Stimulated activated CD8-positive, alpha-beta memory T cell treated with anti-CD3 and anti-CD28 coated beads, Interleukin-12 subunit alpha, Interleukin-12 subunit beta, amount 100 ng/mL, for 24 hours (primary cell): ENCODE results near the gene FKBP8.
A peak's percentile ranks its signal among the peaks of the same experiment; 100 is the strongest.

Experiments used
- DNase-seq: peaks from one replicate; pipeline ENCODE4 v3.0.0-alpha.2; 2020; ENCODE audit errors: extremely low read depth

FKBP8 gene

DNA sequence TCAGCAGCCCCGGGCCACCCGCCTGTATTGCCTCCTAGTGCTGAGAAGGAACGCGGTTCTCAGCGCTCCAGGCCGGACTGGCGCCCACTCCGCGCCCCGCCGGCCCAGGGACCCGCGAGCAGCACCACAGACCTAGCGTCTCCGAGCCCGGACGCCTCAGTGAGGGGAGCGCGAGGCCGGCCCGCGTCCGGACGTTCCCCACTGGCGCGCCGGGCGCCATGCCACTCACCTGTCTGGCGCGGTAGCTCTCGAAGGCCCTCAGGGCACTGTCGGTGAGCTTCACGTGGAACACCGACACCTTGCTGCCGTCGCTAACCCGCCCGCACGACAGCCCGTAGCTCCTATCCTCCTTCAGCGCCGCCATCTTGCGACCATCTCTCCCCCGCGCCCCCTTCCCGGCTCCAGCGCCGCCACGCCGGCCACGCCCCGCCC lies 21.7 kb downstream of the FKBP8 start, which contains the start of gene ELL:
ELL (minus strand) TSS at position 379 of the 432 bp plus-strand sequence; CDS start at position 364, 15 bp downstream.
- DNase-seq = no peak

DNA sequence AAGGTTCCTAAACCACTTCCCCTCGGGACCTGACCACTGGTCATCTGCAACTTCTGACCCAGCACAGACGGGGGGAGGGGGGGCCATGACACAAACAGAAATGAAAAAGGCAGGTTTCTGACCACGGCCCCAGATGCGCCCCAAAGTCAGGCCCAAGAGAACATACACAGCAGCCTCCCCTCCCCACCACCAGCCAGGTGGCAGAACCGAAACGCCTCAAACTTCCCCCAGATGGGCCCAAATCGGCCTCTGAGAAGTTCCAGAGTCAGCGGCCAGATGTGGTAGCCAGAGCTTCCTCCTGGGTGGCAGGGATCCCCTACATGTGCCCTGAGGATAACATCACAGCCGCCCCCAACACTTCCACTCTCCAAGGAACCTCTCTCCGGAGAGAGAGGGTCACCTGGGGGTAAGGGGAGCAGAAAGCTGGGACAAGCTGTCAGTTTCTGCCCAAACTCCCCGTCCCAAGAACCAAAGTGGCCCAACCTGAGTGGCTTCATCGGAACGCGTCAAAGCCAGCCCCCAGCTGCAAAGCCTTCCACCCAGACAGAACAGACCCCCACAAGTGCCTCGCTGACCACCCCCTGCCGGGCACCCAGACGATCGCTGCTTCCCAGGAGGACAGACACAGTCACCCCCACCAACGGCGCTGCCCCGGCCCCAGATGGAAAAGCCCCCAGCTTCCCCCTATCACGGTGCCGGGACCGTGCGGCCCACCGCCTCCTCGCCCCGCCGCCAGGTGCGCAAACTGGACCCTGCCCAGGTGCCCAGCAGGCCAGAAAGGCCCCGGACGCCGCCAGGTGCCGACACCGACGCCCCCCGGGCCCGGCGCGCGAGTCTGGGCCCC lies 22.3 kb downstream of the FKBP8 start:
- no peak for DNase-seq

GRCh38 chr19:18519962-18520847 lies 23.2 kb downstream of the FKBP8 start:
- DNase-seq = peak; percentile 33

- no peak for DNase-seq
Measured at GRCh38 chr19:18518639-18519038, 24.7 kb downstream of the FKBP8 start.

DNA sequence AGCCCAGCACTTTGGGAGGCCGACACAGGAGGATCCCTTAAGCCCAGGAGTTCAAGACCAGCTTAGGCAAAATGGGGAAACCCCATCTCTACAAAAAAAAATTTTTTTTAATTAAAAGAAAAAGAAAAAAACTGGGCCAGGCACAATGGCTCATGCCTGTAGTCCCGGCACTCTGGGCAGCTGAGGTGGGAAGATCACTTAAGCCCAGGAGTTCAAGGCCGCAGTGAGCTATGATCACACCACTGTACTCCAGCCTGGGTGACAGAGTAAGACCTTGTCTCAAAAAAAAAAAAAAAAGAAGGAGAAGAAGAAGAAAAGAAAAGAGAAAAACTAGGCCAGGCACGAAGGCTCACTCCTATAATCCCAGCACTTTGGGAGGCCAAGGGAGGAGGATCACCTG lies 25.8 kb downstream of the FKBP8 start:
- no peak for DNase-seq

DNA sequence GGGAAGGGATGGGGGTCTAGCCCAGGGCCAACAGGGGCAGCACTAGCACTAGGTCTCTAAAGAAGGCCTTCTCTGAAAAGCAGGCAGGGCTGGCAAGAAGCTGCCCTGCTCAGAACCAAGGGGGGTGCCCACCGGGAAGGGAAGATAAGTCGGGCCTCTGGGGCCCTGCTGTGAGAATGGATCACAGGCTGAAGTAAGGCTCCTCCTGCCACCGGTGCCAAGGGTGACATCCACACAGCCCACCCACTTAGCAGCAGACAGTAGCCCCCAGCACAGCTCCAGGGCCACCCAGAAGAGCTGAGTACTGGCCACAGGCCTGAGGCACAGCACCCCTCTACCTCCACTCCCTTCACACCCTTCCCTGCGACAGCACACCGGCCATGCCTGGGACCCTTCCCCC lies 27.4 kb downstream of the FKBP8 start:
- DNase-seq = no peak

GRCh38 chr19:18514800-18515682 lies 28.3 kb downstream of the FKBP8 start:
- DNase-seq = no peak

DNA sequence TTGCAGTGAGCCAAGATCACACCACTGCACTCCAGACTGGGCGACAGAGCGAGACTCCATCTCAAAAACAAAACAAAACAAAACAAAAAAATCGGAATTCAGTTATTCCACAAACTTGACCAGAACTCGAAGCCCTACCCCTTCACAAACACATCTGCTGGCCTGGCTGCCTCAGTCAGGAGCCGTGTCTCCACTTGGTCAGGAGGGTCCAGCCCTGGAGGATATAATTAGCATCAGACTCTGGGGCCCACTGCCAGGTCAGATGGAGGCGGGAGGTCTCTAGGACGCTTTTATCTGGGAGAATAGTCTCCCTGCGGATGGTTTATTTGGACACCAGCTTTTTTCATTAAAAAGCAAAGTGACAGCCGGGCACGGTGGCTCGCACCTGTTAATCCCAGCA lies 29.5 kb downstream of the FKBP8 start:
- no peak for DNase-seq

DNA sequence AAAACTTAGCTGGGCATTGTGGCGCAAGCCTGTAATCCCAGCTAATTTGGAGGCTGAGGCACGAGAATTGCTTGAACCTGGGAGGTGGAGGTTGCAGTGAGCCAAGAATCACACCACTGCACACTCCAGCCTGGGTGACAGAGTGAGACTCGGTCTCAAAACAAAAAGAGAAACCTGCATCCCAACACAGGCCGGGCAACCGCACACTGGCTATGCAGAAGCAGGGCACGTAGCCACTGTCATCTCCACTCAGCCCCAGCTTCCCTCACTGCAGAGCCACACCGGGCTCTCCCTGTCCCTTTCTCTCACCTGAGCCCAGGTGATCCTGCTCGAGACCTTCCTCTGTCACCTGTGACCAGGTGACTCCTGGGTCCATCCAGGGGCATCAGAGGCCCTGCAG lies 33.2 kb downstream of the FKBP8 start:
- no peak for DNase-seq

DNA sequence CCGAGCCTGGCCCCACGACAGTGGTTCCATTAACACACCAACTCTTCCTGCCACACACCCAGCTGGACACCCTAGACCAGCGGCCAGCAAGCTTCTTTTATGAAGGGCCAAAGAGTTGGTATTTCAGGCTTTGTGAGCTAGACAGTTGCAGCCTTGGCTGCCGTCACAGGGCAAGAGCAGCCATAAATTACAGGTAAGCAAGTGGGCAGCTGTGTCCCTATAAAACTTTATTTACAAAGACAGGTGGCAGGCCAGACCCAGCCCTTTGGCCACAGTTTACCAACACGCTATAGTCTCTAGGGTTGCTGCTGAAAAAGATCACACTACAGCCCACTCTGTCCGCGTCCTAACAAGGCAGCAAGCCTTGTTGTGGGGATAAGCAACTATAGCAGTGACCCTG lies 34.8 kb downstream of the FKBP8 start:
- no peak for DNase-seq

DNA sequence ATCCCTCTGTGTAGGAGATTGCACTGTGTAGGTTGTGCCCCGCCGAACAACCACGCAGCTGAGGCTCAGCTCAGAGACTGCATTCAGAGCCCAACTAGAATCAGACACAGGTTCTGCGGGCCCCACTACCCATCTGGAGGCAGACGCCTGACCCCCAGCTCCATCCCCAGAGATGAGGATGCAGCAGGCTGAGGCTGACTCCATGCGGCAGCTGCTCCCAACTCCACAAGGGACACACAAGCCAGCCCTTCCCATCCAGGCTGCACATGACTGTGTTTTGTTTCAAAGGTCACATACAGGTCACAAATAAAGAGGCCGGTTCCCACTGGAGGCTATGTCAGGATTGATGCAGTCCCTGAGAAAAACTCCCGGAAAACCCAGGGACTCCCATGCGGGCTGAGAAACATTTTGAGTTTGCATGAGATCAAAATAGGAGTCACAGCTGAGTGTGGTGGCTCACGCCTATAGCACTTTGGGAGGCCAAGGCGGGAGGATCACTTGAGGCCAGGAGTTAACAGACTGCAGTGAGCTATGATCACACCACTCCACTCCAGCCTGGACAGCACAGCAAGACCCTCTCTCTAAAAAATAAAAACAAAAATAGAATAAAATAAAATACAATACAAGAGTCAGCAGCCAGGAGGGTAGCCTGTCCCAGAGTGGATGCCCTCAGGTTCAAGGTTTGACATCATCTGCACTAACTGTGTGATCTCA lies 35.5 kb downstream of the FKBP8 start:
- DNase-seq = no peak

DNA sequence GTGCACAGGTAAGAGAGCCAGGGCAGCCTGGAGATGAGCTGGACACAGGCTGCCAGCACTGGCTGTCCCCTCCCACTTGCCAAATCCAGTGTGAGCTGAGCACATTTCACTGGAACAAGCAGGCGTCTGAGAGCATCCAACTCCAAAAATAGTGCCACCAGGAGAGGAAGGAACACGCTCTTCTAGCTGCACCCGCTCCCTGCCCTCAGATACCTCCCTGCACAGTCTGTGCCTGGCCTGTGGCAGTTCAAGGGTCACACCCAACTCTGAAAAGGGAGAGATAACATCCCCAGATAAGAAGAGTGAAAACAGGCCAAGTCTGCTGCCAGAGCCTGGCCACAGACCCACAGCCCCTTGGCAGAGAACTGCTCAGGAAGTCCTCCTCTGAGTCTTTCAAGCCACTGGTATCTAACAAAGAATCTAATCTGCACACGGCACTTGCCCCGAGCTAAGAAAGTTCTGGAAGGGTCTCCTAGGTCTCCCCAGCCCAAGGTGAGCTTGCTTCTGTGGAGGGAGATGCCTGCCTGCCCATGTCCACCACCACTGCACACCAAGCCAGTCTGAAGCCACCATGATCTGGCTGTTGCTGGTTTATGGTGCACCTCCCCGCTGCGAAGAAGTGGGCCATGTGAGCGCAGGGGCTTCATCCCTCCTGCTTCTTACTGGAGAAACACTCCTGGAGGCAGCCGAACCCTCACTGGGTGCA lies 36.2 kb downstream of the FKBP8 start:
- no peak for DNase-seq

GRCh38 chr19:18506101-18506930 lies 37.1 kb downstream of the FKBP8 start:
- no peak for DNase-seq

- no peak for DNase-seq
Measured at GRCh38 chr19:18504886-18505610, 38.3 kb downstream of the FKBP8 start.

DNA sequence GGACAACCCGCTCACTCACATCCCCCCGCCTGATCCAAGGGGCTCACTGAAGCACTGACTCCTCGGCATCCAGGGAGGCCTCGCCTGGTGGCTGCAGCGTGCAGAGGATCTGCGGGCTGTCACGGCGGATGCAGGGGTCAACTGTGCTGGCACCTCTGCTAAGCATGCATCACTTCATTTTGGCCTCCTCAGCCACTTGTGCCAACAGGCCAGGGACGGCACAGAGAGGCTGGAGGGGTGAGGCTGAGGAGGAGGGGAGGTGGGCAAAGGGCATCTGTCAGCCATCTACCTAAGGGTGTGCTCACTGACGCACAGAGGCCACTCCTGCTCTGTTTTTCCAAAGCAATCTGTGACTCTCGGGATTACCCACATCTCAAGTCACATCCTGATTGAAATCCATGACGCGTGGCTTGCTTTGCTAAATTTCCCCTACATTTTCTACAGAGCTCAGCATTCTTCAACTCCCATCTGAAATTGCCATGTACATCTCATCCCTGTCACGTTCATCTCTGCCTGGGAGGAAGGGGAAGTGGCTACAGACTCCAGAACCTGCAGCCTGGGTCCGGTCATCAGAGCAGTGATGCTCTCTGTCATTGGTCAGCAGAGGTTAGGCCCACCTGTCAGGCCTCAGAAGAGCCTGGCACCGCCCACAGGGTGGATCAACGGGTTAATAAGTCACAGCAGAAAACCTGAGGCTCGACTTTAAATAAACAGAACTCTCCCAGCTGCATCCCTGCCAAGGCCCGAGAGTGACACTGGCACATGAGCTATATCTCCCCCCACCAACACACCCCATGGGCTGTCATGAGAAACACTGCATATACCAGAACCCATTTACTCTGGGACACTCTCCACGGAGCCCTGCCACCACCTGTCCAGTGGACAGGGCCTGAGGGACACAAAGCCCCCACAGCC lies 39.1 kb downstream of the FKBP8 start:
- no peak for DNase-seq

DNA sequence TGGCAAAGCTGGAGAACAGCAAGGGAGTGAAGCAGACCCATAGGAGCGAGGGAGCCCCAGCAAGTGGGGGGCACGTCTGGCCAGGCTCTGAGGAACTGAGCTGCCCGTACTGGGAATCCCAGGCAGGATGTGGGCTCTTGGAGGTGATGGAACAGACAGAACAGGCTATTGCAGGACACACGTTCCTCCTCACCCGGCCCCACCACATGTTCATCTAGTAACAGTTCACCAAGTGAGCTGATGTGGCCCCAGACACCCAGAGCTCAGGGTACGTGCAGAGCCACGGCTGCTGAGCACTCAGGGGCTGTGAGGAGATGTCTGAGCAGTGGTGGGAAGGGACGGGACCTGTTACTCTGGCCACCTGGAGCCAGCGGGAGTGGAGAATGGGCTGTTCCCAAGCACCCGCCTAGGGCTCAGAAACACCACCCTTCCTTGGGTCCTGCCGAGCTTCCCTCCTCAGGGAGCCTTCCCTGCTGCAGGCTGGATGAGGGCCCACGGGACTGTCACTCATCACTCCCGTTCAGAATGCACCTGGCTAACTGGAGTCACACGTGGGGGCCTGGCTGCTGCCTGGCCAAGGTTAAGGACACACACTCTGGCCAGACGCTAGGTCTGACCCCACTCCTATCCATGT lies 39.9 kb downstream of the FKBP8 start:
- no peak for DNase-seq

DNA sequence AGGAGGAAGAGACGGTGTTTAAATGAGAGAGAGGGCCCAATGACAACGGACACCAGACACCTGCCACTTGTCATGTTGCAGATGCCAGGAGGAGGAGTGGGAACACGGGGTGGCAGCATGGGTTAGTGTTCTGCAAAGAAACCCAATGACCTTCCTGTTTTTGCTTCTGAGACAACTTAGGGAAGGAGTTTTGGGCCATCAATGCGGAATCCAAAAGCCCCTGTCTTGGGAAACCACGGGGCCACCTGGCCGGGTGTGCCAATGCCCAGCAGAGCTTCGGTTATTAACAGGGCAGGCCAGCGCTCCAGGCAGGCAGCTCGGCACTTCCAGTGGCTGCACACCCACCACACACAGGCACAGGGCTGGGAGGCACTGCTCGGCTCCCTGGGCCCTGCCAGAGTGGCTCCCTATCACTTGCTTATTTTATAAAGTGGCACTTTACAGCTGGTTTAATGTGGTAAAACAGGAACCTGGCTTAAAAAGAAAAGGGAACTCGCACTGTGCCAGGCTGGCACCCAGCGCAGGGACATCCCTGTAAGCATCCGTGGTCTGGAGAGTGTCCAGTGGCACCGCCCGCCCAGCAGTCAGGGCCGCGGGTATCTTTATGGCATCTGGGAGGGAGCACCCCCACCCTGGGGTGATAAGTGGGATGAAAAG lies 40.6 kb downstream of the FKBP8 start:
- no peak for DNase-seq
